Measurements from ENCODE around the gene RPLP2. TPM values are rescaled to one million over a fixed set of nuclear protein-coding genes. Genes with fewer than 3 reads are reported as not detected.

The RPLP2 gene
- total RNA-seq, 1 experiment from 2014 or later, result 2,582 TPM

DNA sequence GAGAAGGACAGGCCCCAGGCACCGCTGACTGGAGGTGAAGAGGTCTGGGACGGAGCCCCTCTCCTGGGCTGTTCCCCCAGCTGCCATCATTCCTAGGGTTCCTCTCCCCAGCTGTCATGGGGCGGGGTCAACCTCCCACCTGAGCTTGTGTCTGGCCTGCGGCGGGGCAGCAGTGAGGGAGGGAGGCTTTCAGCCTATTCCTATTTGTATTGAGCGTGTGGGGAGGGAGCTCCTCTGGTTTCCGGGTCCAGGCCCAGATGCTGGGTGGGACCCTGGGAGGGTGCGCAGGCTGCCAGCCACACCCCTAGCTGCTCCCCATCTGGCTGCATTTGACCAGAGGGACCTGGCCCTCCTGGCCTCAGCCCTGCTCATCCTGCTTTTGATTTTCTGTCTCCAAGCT lies 46.6 kb downstream of the RPLP2 start:
- H3K36me3 Mint-ChIP-seq, result no peaks in the 10 kb centered on the region
- TF ChIP-seq, protein P1, sequence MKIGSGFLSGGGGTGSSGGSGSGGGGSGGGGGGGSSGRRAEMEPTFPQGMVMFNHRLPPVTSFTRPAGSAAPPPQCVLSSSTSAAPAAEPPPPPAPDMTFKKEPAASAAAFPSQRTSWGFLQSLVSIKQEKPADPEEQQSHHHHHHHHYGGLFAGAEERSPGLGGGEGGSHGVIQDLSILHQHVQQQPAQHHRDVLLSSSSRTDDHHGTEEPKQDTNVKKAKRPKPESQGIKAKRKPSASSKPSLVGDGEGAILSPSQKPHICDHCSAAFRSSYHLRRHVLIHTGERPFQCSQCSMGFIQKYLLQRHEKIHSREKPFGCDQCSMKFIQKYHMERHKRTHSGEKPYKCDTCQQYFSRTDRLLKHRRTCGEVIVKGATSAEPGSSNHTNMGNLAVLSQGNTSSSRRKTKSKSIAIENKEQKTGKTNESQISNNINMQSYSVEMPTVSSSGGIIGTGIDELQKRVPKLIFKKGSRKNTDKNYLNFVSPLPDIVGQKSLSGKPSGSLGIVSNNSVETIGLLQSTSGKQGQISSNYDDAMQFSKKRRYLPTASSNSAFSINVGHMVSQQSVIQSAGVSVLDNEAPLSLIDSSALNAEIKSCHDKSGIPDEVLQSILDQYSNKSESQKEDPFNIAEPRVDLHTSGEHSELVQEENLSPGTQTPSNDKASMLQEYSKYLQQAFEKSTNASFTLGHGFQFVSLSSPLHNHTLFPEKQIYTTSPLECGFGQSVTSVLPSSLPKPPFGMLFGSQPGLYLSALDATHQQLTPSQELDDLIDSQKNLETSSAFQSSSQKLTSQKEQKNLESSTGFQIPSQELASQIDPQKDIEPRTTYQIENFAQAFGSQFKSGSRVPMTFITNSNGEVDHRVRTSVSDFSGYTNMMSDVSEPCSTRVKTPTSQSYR (CRISPR knock-in tag; IDR thresholded peaks at IDR 0.05), result no peak
- TF ChIP-seq ESRRA (CRISPR knock-in tag; IDR thresholded peaks at IDR 0.05; ENCODE audit: borderline replicate concordance), result no peak
- TF ChIP-seq, protein P2, sequence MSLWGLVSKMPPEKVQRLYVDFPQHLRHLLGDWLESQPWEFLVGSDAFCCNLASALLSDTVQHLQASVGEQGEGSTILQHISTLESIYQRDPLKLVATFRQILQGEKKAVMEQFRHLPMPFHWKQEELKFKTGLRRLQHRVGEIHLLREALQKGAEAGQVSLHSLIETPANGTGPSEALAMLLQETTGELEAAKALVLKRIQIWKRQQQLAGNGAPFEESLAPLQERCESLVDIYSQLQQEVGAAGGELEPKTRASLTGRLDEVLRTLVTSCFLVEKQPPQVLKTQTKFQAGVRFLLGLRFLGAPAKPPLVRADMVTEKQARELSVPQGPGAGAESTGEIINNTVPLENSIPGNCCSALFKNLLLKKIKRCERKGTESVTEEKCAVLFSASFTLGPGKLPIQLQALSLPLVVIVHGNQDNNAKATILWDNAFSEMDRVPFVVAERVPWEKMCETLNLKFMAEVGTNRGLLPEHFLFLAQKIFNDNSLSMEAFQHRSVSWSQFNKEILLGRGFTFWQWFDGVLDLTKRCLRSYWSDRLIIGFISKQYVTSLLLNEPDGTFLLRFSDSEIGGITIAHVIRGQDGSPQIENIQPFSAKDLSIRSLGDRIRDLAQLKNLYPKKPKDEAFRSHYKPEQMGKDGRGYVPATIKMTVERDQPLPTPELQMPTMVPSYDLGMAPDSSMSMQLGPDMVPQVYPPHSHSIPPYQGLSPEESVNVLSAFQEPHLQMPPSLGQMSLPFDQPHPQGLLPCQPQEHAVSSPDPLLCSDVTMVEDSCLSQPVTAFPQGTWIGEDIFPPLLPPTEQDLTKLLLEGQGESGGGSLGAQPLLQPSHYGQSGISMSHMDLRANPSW (CRISPR knock-in tag; conservative IDR thresholded peaks at IDR 0.05; ENCODE audit: low read depth), result no peak
- TF ChIP-seq GABPB1 (CRISPR knock-in tag; IDR thresholded peaks at IDR 0.05), result no peak
- TF ChIP-seq KAT7 (CRISPR knock-in tag; IDR thresholded peaks at IDR 0.05; ENCODE audit: borderline replicate concordance), result no peak
- TF ChIP-seq ZNF423 (CRISPR knock-in tag; IDR thresholded peaks at IDR 0.05), result no peak
- no peak for TF ChIP-seq GRHL2 (CRISPR knock-in tag; IDR thresholded peaks at IDR 0.05; ENCODE audit: insufficient replicate concordance, severe bottlenecking)
- TF ChIP-seq RELA (CRISPR knock-in tag; IDR thresholded peaks at IDR 0.05; ENCODE audit: borderline replicate concordance), result no peak
- TF ChIP-seq, protein P3, sequence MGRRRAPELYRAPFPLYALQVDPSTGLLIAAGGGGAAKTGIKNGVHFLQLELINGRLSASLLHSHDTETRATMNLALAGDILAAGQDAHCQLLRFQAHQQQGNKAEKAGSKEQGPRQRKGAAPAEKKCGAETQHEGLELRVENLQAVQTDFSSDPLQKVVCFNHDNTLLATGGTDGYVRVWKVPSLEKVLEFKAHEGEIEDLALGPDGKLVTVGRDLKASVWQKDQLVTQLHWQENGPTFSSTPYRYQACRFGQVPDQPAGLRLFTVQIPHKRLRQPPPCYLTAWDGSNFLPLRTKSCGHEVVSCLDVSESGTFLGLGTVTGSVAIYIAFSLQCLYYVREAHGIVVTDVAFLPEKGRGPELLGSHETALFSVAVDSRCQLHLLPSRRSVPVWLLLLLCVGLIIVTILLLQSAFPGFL (CRISPR knock-in tag; IDR thresholded peaks at IDR 0.05; ENCODE audit: borderline replicate concordance), result no peak
- TF ChIP-seq GTF2I (CRISPR knock-in tag; conservative IDR thresholded peaks at IDR 0.05), result no peak
- TF ChIP-seq MXD4 (CRISPR knock-in tag; IDR thresholded peaks at IDR 0.05; ENCODE audit: borderline replicate concordance), result no peak
- TF ChIP-seq SOX15 (CRISPR knock-in tag; IDR thresholded peaks at IDR 0.05), result no peak
- no peak for TF ChIP-seq FOXK1 (CRISPR knock-in tag; IDR thresholded peaks at IDR 0.05)
- no peak for TF ChIP-seq ETV6 (CRISPR knock-in tag; IDR thresholded peaks at IDR 0.05)
- TF ChIP-seq, protein P4, sequence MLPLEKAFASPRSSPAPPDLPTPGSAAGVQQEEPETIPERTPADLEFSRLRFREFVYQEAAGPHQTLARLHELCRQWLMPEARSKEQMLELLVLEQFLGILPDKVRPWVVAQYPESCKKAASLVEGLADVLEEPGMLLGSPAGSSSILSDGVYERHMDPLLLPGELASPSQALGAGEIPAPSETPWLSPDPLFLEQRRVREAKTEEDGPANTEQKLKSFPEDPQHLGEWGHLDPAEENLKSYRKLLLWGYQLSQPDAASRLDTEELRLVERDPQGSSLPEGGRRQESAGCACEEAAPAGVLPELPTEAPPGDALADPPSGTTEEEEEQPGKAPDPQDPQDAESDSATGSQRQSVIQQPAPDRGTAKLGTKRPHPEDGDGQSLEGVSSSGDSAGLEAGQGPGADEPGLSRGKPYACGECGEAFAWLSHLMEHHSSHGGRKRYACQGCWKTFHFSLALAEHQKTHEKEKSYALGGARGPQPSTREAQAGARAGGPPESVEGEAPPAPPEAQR (CRISPR knock-in tag; IDR thresholded peaks at IDR 0.05), result no peak
- no peak for TF ChIP-seq FOXP1 (CRISPR knock-in tag; IDR thresholded peaks at IDR 0.05; ENCODE audit: borderline replicate concordance)
- TF ChIP-seq, protein P5, sequence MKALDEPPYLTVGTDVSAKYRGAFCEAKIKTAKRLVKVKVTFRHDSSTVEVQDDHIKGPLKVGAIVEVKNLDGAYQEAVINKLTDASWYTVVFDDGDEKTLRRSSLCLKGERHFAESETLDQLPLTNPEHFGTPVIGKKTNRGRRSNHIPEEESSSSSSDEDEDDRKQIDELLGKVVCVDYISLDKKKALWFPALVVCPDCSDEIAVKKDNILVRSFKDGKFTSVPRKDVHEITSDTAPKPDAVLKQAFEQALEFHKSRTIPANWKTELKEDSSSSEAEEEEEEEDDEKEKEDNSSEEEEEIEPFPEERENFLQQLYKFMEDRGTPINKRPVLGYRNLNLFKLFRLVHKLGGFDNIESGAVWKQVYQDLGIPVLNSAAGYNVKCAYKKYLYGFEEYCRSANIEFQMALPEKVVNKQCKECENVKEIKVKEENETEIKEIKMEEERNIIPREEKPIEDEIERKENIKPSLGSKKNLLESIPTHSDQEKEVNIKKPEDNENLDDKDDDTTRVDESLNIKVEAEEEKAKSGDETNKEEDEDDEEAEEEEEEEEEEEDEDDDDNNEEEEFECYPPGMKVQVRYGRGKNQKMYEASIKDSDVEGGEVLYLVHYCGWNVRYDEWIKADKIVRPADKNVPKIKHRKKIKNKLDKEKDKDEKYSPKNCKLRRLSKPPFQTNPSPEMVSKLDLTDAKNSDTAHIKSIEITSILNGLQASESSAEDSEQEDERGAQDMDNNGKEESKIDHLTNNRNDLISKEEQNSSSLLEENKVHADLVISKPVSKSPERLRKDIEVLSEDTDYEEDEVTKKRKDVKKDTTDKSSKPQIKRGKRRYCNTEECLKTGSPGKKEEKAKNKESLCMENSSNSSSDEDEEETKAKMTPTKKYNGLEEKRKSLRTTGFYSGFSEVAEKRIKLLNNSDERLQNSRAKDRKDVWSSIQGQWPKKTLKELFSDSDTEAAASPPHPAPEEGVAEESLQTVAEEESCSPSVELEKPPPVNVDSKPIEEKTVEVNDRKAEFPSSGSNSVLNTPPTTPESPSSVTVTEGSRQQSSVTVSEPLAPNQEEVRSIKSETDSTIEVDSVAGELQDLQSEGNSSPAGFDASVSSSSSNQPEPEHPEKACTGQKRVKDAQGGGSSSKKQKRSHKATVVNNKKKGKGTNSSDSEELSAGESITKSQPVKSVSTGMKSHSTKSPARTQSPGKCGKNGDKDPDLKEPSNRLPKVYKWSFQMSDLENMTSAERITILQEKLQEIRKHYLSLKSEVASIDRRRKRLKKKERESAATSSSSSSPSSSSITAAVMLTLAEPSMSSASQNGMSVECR (CRISPR knock-in tag; IDR thresholded peaks at IDR 0.05; ENCODE audit: borderline replicate concordance), result no peak
- TF ChIP-seq RORB (CRISPR knock-in tag; IDR thresholded peaks at IDR 0.05), result no peak
- TF ChIP-seq, protein P6, sequence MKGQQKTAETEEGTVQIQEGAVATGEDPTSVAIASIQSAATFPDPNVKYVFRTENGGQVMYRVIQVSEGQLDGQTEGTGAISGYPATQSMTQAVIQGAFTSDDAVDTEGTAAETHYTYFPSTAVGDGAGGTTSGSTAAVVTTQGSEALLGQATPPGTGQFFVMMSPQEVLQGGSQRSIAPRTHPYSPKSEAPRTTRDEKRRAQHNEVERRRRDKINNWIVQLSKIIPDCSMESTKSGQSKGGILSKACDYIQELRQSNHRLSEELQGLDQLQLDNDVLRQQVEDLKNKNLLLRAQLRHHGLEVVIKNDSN (CRISPR knock-in tag; IDR thresholded peaks at IDR 0.05), result no peak
- no peak for TF ChIP-seq ZNF671 (CRISPR knock-in tag; IDR thresholded peaks at IDR 0.05)
- H3K9me3 Mint-ChIP-seq, result no peaks in the 10 kb centered on the region
- ChIA-PET POLR2A (interaction anchor here (1.1 to 1.4 kb wide), 2 partner anchors 12 to 14 kb away, joined by 3 to 7 read pairs; partner anchors contain the start of gene TSPAN4), CTCF (interaction anchor here (0.9 to 3.0 kb wide), 6 partner anchors 9 to 195 kb away, joined by 3 to 22 read pairs (median 8); partner anchors contain the start of genes POLR2L and TSPAN4)
- peaks cover 3% of the 10 kb centered on the region; the same call in 1 of the 2 replicates for H3K27me3 Mint-ChIP-seq (ENCODE audit: low read depth)
- no peak; the same call in 1 of the 2 replicates for ATAC-seq
- peaks cover 22% of the 10 kb centered on the region for H3K4me1 Mint-ChIP-seq
- no peak overlapping the region for H3K27ac Mint-ChIP-seq
- no peak for DNase-seq (ENCODE audit: low spot score)
- no peak overlapping the region for H3K4me3 Mint-ChIP-seq
